HFF-Myc (cell line): ENCODE results near the gene JADE3.
A peak's percentile ranks its signal among the peaks of the same experiment; 100 is the strongest.

Source experiments
- DNase-seq: peaks from one replicate; pipeline ENCODE4 v3.0.0-alpha.2; 2011; ENCODE audit warnings: low read depth; ENCODE audit errors: extremely low read depth
- H3K4me3 ChIP-seq: replicated peaks from 2 replicates; pipeline ENCODE4 v1.5.1; 2011; ENCODE audit warnings: low read depth, mild to moderate bottlenecking, control low read depth, low read length
- CTCF ChIP-seq: IDR thresholded peaks from 2 replicates; pipeline ENCODE4 v1.5.1; 2012; ENCODE audit warnings: mild to moderate bottlenecking, low read depth, low read length, control low read depth; ENCODE audit errors: missing control alignments

Gene JADE3

DNA sequence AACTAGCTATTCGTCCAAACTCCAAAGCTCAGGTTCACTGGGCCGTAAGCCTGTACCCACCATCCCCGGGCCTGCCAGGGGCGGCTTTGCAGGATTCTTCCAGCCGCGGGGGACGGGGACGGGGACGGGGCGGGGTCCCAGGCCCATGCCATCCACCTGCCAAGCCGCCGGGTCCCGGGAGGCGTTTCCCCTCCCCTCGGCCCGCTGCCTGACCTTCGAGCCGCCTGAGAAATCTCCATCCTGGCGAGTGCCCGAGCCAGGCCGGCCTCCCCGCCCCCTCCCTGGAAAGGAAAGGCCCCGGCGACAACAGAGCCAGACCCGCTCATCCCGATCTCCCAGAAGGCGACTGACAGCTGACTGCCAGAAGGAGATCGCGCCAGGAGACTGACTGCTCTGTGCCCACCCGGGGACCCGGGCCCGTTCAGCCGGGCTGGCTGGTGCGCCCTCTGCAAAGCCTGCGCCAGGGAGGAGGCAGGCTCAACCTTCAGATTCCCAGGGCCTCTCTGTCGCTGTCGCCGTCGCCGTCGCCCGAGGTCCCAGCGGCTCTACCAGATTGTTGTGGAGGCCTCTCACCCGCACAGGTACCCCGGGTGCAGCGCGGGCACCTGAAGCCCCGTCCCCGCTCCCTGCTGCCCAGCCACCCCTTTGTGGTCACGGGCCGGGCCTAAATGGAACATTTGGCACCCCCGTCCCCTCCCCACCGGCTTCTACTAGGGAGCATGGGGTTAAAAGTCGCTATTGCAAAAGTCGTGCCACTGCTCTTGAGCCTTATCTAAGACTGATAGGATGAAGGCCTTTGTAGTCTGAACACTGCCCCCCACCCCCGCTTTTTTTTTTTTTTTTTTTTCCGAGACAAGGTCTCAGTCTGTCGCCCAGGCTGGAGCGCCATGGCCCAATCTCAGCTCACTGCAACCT, 166.2 kb downstream of the JADE3 start, which contains the start of gene RGN:
Gene RGN (plus strand): TSS at position 315 of the 915 bp plus-strand sequence. CDS start 2,702 bp downstream, outside the sequence.
- no peak within 1 kb of the TSS for H3K4me3 ChIP-seq
- DNase-seq = no peak
- TF ChIP-seq CTCF = no peak

DNA sequence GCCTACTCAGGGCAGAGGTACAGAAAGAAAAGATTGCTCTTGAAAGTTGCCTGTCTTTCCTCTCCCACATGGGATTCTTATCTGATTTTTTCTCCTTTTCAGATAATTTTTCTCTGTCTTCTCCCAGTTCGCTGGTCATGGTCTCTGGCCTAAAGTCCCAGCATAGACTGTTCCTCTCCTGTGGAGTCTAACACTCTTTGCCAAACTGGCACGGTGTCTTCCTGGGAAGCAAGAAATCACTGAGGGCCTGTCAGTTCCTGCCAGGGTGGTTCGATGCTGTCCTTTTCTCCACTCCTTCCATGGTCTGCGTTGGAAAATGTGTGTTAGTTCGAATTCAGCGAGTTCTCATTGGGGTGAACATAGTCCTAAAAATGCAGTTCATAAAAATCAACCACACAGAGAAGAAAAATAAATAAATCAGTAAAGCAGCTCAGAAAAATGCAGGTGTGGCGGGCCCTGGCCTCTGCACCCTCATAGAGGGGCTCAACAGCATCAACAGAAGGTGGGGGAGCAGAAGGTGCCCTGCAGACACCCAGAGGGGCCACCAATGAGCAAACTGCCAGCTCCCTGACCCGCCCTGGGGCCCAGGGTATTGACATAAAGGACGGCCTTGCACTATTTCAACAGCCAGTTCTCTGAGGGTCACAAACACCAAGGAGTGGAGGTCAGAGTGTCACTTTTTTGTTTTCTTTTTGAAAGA, 168.1 kb downstream of the JADE3 start:
- no peak for TF ChIP-seq CTCF
- no peak overlapping the region for H3K4me3 ChIP-seq
- DNase-seq = no peak

DNA sequence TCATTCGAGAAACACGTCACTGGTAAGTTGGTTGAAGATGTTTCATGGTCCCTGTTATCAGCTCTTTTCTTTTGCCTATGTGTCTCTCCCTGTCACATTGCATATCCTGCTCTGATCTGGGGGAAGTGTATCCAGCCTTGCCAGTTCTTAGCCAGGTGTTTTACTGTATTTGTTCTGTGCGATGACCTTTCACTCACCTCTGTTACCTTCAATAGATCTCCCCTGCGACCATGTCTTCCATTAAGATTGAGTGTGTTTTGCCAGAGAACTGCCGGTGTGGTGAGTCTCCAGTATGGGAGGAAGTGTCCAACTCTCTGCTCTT, 168.7 kb downstream of the JADE3 start:
- TF ChIP-seq CTCF = no peak
- no peak overlapping the region for H3K4me3 ChIP-seq
- no peak for DNase-seq

- no peak overlapping the region for H3K4me3 ChIP-seq
- no peak for TF ChIP-seq CTCF
- no peak for DNase-seq
Measured at GRCh38 chrX:47091149-47091775, 179.0 kb downstream of the JADE3 start.

- peak; percentile 11 for DNase-seq
- TF ChIP-seq CTCF = no peak
- no peak overlapping the region for H3K4me3 ChIP-seq
Measured at GRCh38 chrX:47093248-47093647, 181.0 kb downstream of the JADE3 start.

GRCh38 chrX:47093860-47094259, 181.6 kb downstream of the JADE3 start:
- DNase-seq = no peak
- H3K4me3 ChIP-seq = no peak overlapping the region
- TF ChIP-seq CTCF = no peak
